H9 (cell line): Measurements from ENCODE around the gene RGPD3. TPM values are rescaled to one million over a fixed set of nuclear protein-coding genes. Genes with fewer than 3 reads are reported as not detected.
"Not testable (repeated sequence)": the region's sequence is repeated elsewhere in the genome, so short reads cannot be mapped to it uniquely, and the experiment has no call there.

Experiments
- DNase-seq: peaks from one replicate; pipeline ENCODE4 v3.0.0-alpha.2; 2017
- H2AFZ ChIP-seq: one replicate; pipeline ENCODE4 v1.6.1; 2013; ENCODE audit warnings: mild to moderate bottlenecking, low read length, control low read depth, moderate library complexity
- H2AK5ac ChIP-seq: 2 replicates; pipeline ENCODE4 v1.6.1; 2013; ENCODE audit warnings: low read length, control low read depth, mixed read lengths; ENCODE audit not compliant: insufficient read length
- H2BK120ac ChIP-seq: one replicate; pipeline ENCODE4 v1.6.1; 2013; ENCODE audit warnings: low read depth, mild to moderate bottlenecking, low read length, control low read depth, inconsistent platforms; ENCODE audit not compliant: poor library complexity, severe bottlenecking
- H2BK12ac ChIP-seq: 2 replicates; pipeline ENCODE4 v1.6.1; 2013; ENCODE audit warnings: low read length, control low read depth, mixed read lengths, low read depth; ENCODE audit not compliant: insufficient read length
- H2BK15ac ChIP-seq: 2 replicates; pipeline ENCODE4 v1.6.1; 2013; ENCODE audit warnings: low read depth, low read length, control low read depth
- H2BK20ac ChIP-seq: one replicate; pipeline ENCODE4 v1.6.1; 2013; ENCODE audit warnings: low read depth, mild to moderate bottlenecking, low read length, control low read depth, inconsistent platforms; ENCODE audit not compliant: poor library complexity, severe bottlenecking
- H2BK5ac ChIP-seq: 2 replicates; pipeline ENCODE4 v1.6.1; 2013; ENCODE audit warnings: low read length, control low read depth, mixed read lengths; ENCODE audit not compliant: insufficient read length
- H3K14ac ChIP-seq: 2 replicates; pipeline ENCODE4 v1.6.1; 2013; ENCODE audit warnings: low read length, control low read depth; ENCODE audit not compliant: insufficient read depth
- H3K18ac ChIP-seq: 2 replicates; pipeline ENCODE4 v1.6.1; 2013; ENCODE audit warnings: low read depth, mild to moderate bottlenecking, mixed read lengths, low read length, control low read depth; ENCODE audit not compliant: insufficient read length
- H3K23ac ChIP-seq: 2 replicates; pipeline ENCODE4 v1.6.1; 2013; ENCODE audit warnings: low read length, control low read depth, mixed read lengths, low read depth; ENCODE audit not compliant: insufficient read length
- H3K23me2 ChIP-seq: 2 replicates; pipeline ENCODE4 v1.6.1; 2013; ENCODE audit warnings: low read depth, mild to moderate bottlenecking, mixed read lengths, low read length, control low read depth; ENCODE audit not compliant: insufficient read length, poor library complexity, severe bottlenecking
- H3K27ac ChIP-seq: 2 replicates; pipeline ENCODE4 v1.5.1; 2013; ENCODE audit warnings: low read length, control low read depth, mixed read lengths, low read depth; ENCODE audit not compliant: insufficient read length
- H3K27me3 ChIP-seq: 2 replicates; pipeline ENCODE4 v1.6.1; 2013; ENCODE audit warnings: low read length, control low read depth, inconsistent platforms; ENCODE audit not compliant: insufficient read depth
- H3K4ac ChIP-seq: 2 replicates; pipeline ENCODE4 v1.6.1; 2013; ENCODE audit warnings: low read depth, mild to moderate bottlenecking, control low read depth, inconsistent platforms, low read length, moderate library complexity
- H3K4me1 ChIP-seq: 2 replicates; pipeline ENCODE4 v1.6.1; 2013; ENCODE audit warnings: low read length, control low read depth, inconsistent platforms; ENCODE audit not compliant: insufficient read depth
- H3K4me2 ChIP-seq: 2 replicates; pipeline ENCODE4 v1.6.1; 2013; ENCODE audit warnings: low read length, control low read depth, mixed read lengths; ENCODE audit not compliant: insufficient read length, insufficient read depth
- H3K56ac ChIP-seq: 2 replicates; pipeline ENCODE4 v1.6.1; 2013; ENCODE audit warnings: low read depth, mild to moderate bottlenecking, mixed read lengths, low read length, control low read depth; ENCODE audit not compliant: insufficient read length
- H3K79me1 ChIP-seq: 2 replicates; pipeline ENCODE4 v1.6.1; 2013; ENCODE audit warnings: low read depth, mild to moderate bottlenecking, moderate library complexity, low read length, control low read depth, inconsistent platforms; ENCODE audit not compliant: insufficient read depth, poor library complexity, severe bottlenecking
- H3K79me2 ChIP-seq: 2 replicates; pipeline ENCODE4 v1.6.1; 2013; ENCODE audit warnings: low read length, control low read depth, inconsistent platforms; ENCODE audit not compliant: insufficient read depth
- H3K9ac ChIP-seq: 2 replicates; pipeline ENCODE4 v1.6.1; 2013; ENCODE audit warnings: low read length, control low read depth, mixed read lengths; ENCODE audit not compliant: insufficient read length; ENCODE audit errors: extremely low read depth
- H3K9me3 ChIP-seq: one replicate; pipeline ENCODE4 v1.6.1; 2013; ENCODE audit warnings: low read depth, low read length, inconsistent platforms; ENCODE audit not compliant: control insufficient read depth
- H3T11ph ChIP-seq: one replicate; pipeline ENCODE4 v1.6.1; 2013; ENCODE audit warnings: mild to moderate bottlenecking, low read length, control low read depth, inconsistent platforms
- H4K20me1 ChIP-seq: one replicate; pipeline ENCODE4 v1.6.1; 2013; ENCODE audit not compliant: control insufficient read depth, insufficient read length, insufficient read depth
- H4K5ac ChIP-seq: 2 replicates; pipeline ENCODE4 v1.6.1; 2013; ENCODE audit warnings: low read depth, mild to moderate bottlenecking, mixed read lengths, low read length, control low read depth; ENCODE audit not compliant: insufficient read length
- H4K8ac ChIP-seq: replicated peaks from 2 replicates; pipeline ENCODE4 v1.6.1; 2013; ENCODE audit warnings: low read length, control low read depth, mixed read lengths, low read depth; ENCODE audit not compliant: insufficient read length
- H4K91ac ChIP-seq: 2 replicates; pipeline ENCODE4 v1.6.1; 2013; ENCODE audit warnings: low read depth, mild to moderate bottlenecking, moderate library complexity, mixed read lengths, low read length, control low read depth; ENCODE audit not compliant: insufficient read length
- H3K27ac Mint-ChIP-seq, 3 experiments: 2 replicates in 2 of 3; 3 replicates in 1 of 3; pipeline ENCODE4 v1.8.0; 2020 to 2021; ENCODE audit warnings: mixed read lengths in 3 of 3, mild to moderate bottlenecking in 1 of 3, moderate library complexity in 1 of 3
- H3K27me3 Mint-ChIP-seq: 2 replicates; pipeline ENCODE4 v1.8.0; 2021; ENCODE audit warnings: low read depth, mild to moderate bottlenecking, moderate library complexity, mixed read lengths
- H3K36me3 Mint-ChIP-seq, 3 experiments: 2 replicates in 2 of 3; 3 replicates in 1 of 3; pipeline ENCODE4 v1.8.0; 2020 to 2021; ENCODE audit warnings: low read depth in 3 of 3, mixed read lengths in 3 of 3; ENCODE audit not compliant: insufficient read depth in 1 of 3
- H3K4me1 Mint-ChIP-seq, 2 experiments: 2 replicates each; pipeline ENCODE4 v1.8.0; 2020; ENCODE audit warnings: mixed read lengths in 2 of 2
- H3K4me3 Mint-ChIP-seq, 2 experiments: 2 replicates in 1 of 2; 3 replicates in 1 of 2; pipeline ENCODE4 v1.8.0; 2020 to 2021; ENCODE audit warnings: mild to moderate bottlenecking in 2 of 2, mixed read lengths in 2 of 2, moderate library complexity in 1 of 2
- H3K9me3 Mint-ChIP-seq, 2 experiments: 2 replicates in 1 of 2; 3 replicates in 1 of 2; pipeline ENCODE4 v1.8.0; 2020; ENCODE audit warnings: mild to moderate bottlenecking in 2 of 2, mixed read lengths in 2 of 2, moderate library complexity in 1 of 2
- WGBS: extraction: QIAGEN DNeasy Blood & Tissue Kit; methylation state at CpG from one replicate; pipeline ENCODE4 v1.1.7; 2013; ENCODE audit warnings: missing lambda C conversion rate, low lambda C conversion rate, mixed read lengths; ENCODE audit not compliant: insufficient read length; ENCODE audit errors: extremely low coverage; 5-methylcytosine and 5-hydroxymethylcytosine counted together
- total RNA-seq: library from RNA; stranded (reverse); gene quantifications from 2 replicates; pipeline ENCODE4 v1.2.1, GENCODE V29; 2021

Gene RGPD3
- total RNA-seq, 1 experiment from 2014 or later = 0.15 TPM

GRCh38 chr2:106511476-106511901, 43.3 kb upstream of the RGPD3 start:
- H3K9ac ChIP-seq, H3K14ac ChIP-seq, H3K9me3 Mint-ChIP-seq, DNase-seq, H3K4me1 ChIP-seq, H4K5ac ChIP-seq, H3K4me3 Mint-ChIP-seq, H2BK12ac ChIP-seq, H3K23ac ChIP-seq, H2BK120ac ChIP-seq, H3K79me1 ChIP-seq, H2BK15ac ChIP-seq, H3K36me3 Mint-ChIP-seq, H4K8ac ChIP-seq, H4K20me1 ChIP-seq, H3K27me3 ChIP-seq, H3K27ac ChIP-seq, H3K4me2 ChIP-seq, H2AFZ ChIP-seq, H3T11ph ChIP-seq, H3K4ac ChIP-seq, H3K56ac ChIP-seq, H3K27me3 Mint-ChIP-seq, H2BK20ac ChIP-seq, H3K27ac Mint-ChIP-seq, H3K9me3 ChIP-seq, H4K91ac ChIP-seq, H3K23me2 ChIP-seq, H3K18ac ChIP-seq, H3K79me2 ChIP-seq, H2BK5ac ChIP-seq, H2AK5ac ChIP-seq: not testable (repeated sequence)
- H3K4me1 Mint-ChIP-seq = peaks cover 2 to 11% of the 10 kb centered on the region in 2 experiments; a peak in 3 of 4 replicates
- no CpG with 5 or more reads among the region's 16 CpGs for WGBS

GRCh38 chr2:106510791-106511190, 42.6 kb upstream of the RGPD3 start:
- not testable (repeated sequence) for H3K9me3 ChIP-seq, H3K36me3 Mint-ChIP-seq, H4K5ac ChIP-seq, H2BK12ac ChIP-seq, H2AFZ ChIP-seq, H3K27ac Mint-ChIP-seq, H3K27ac ChIP-seq, H3K79me2 ChIP-seq, H2BK5ac ChIP-seq, DNase-seq, H3K9ac ChIP-seq, H3K18ac ChIP-seq, H3K79me1 ChIP-seq, H4K20me1 ChIP-seq, H3K9me3 Mint-ChIP-seq, H4K8ac ChIP-seq, H3K4me1 ChIP-seq, H3K23ac ChIP-seq, H3K4me2 ChIP-seq, H3K27me3 Mint-ChIP-seq, H3K14ac ChIP-seq, H2BK20ac ChIP-seq, H3K56ac ChIP-seq, H3T11ph ChIP-seq, H2AK5ac ChIP-seq, H4K91ac ChIP-seq, H3K4me3 Mint-ChIP-seq, H3K23me2 ChIP-seq, H3K4ac ChIP-seq, H3K27me3 ChIP-seq, H2BK15ac ChIP-seq, H2BK120ac ChIP-seq
- H3K4me1 Mint-ChIP-seq = peaks cover 2 to 11% of the 10 kb centered on the region in 2 experiments; a peak in 3 of 4 replicates
- no CpG with 5 or more reads among the region's 4 CpGs for WGBS
